Stimulated activated CD4-positive, alpha-beta T cell treated with anti-CD3 and anti-CD28 coated beads, Interleukin-12 subunit alpha, Interleukin-12 subunit beta, amount 100 ng/mL, for 24 hours (primary cell): ENCODE measurements around the gene SPEN.

Experiments used
- DNase-seq, 2 experiments: peaks; one replicate each; pipeline ENCODE4 v3.0.0-alpha.2; 2020; ENCODE audit warnings: low read depth in 2 of 2

SPEN gene

DNA sequence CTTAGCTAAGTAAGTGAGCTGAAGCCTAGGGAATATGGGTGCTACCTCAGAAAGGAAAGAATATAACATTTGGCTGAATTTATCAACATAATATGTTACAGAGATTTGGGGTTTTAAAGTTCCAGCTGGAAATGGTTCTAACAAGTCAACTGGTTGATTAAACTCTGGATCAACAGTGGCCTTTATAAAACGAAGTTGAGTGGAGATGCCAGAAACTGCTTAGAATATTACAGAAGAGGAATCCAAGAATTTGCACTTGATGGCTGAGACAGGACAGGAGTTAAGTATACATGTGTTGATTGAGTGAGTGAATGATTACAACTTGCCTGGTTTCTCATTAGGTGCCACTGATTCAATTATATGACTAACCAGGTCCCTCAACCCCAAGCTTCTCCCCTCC lies 135.8 kb downstream of the SPEN start:
- DNase-seq, result no peak

- DNase-seq, result no peak
Observed at GRCh38 chr1:15985611-15986297, 138.2 kb downstream of the SPEN start.

GRCh38 chr1:15988856-15989736 lies 141.6 kb downstream of the SPEN start:
- no peak for DNase-seq

DNA sequence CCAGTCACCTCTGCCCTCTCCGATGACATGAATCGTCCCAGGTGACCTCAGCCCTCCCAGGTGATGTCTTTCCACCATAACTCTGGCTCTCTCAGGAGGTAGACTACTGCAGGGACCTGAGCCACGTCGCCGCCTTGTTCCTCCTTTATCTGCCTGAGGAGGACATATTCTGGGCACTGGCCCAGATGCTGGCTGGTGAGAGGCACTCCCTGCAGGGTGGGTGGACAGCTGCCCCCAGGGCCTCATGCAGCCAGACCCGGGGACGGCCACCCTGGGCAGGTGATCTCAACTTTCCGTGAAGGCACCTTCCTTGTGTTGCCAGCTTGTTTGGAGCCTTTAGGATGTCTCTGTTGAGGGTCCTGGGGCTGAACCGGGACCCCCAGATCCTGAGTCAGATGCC lies 142.3 kb downstream of the SPEN start:
- no peak for DNase-seq
